Pancreas (tissue), 10 donors: ENCODE data around the gene MBIP. TPM values are rescaled to one million over a fixed set of nuclear protein-coding genes. Genes with fewer than 3 reads are reported as not detected.

ENCODE experiments used
- ATAC-seq, 4 donors: fragments of 200-7000 bp; cut with Tn5 transposase; one replicate each; pipeline versions ENCODE4 v1.8.0 to v1.9.1; 2020; ENCODE audit warnings: mild to moderate bottlenecking in 4 of 4, moderate library complexity in 4 of 4
- DNase-seq, 6 donors: peaks; one replicate each; pipeline ENCODE4 v3.0.0-alpha.2; 2020
- FAIRE-seq: peaks from 2 replicates; lab custom pipeline; 2012; peaks lifted over from hg19 to GRCh38; lab: Jason Lieb, UNC
- H3K27ac ChIP-seq, 4 donors: fragments of 200-600 bp; sonication (generic); 1 replicate in 3 of 4; 2 replicates in 1 of 4; pipeline versions ENCODE4 v1.5.0 to v1.8.0; 2020
- H3K27me3 ChIP-seq, 4 donors: fragments of 200-600 bp; one replicate each; pipeline ENCODE4 v1.8.0; 2021
- H3K36me3 ChIP-seq, 3 donors: fragments of 200-600 bp; sonication (generic) in 1 of 3; one replicate each; pipeline versions ENCODE4 v1.5.0 to v1.8.0; 2020 to 2021
- H3K4me1 ChIP-seq, 3 donors: fragments of 200-600 bp; one replicate each; pipeline ENCODE4 v1.8.0; 2021
- H3K4me3 ChIP-seq, 4 donors: fragments of 200-600 bp; sonication (generic) in 2 of 4; one replicate each; pipeline versions ENCODE4 v1.5.0 to v1.8.0; 2020 to 2021
- H3K9me3 ChIP-seq, 4 donors: fragments of 200-600 bp; one replicate each; pipeline ENCODE4 v1.8.0; 2021
- WGBS, 2 donors: extraction: QIAGEN DNeasy Blood & Tissue Kit; methylation state at CpG; one replicate each; pipeline ENCODE4 v1.1.7; 2013; 5-methylcytosine and 5-hydroxymethylcytosine counted together
- intact Hi-C, 3 donors: fragments of 100-400 bp; cut with DNase I; formaldehyde crosslinking; loops; one replicate each; pipeline versions ENCODE4 v1.11.1 to v1.14.2; 2022
- polyA plus RNA-seq, 2 donors: library from polyadenylated mRNA; stranded (reverse); fragments of 200-250 nt; gene quantifications; one replicate each; pipeline ENCODE4 v1.2.3, GENCODE V29; 2013
- total RNA-seq, 6 donors: library from RNA; stranded (reverse); fragmentation: NEBNext Ultra II Directional in 4 of 6; extraction: Animal tissue kit (Norgen Biotek cat#: 25700) in 4 of 6; gene quantifications; one replicate each; pipeline versions ENCODE4 v1.2.1 to v1.2.4, GENCODE V29; 2021 to 2023
- TF ChIP-seq, protein P1 (sequence below), 4 donors: fragments of 200-600 bp; sonication (generic) in 3 of 4; IDR thresholded peaks; one replicate each; pipeline versions ENCODE4 v1.5.0 to v1.8.0; 2021; ENCODE audit warnings: antibody characterized with exemption in 4 of 4
- donor health status: healthy with polysubstance abuse.
- donor health status: DM: no; HTN: no; CAD: no; lungs with moderate emphysema.
- donor health status: DM: no; HTN: no; CAD: no.
- donor health status: control.
- donor health status: control.
- donor health status: Bipolar disorder and iron deficiency.
- donor health status: DM: yes; HTN: yes; CAD: no.
- donor health status: DM: no; HTN: no; CAD: no.
- donor health status: DM: no; HTN: no; CAD: no.
- donor health status: DM: yes; HTN: yes; CAD: no.

Gene MBIP
- total and polyA plus RNA-seq, 8 donors = 6.0 to 15.0 (median 9.0) TPM

DNA sequence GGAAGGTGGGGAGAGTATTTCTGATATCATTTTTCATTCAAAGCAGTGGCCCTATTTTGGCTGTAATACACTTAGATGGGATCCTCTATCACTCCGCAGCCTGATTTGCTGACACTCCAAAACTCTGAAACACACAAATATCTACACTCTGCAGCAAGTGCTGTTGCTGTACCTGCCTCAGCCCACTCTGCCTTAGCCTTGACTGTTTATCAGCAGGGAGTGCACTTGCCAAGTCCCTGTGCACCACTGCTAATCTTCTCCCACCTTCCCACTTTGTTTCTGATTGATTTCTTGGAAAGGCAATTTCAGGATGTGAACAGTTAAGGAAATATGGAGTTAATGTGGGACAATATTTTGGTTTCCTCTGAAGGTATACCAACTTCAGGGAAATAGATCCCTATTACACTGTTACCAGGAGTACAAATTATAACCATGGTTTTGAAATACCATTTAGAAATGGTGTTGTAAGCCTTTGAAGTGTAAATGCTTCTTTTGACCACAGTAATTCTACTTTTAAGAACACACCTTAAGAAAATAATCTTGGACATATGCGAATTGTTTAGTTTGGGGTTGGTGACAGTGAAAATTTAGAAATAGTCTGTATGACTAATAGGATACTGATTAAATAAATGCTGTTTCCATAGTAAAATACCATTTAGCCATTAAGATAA is 59.3 kb downstream of the MBIP start:
- Histone ChIP-seq H3K9me3 (no peaks in the 10 kb centered on the region), H3K27me3 (peaks cover 0 to 11% (median 0%) of the 10 kb centered on the region in 4 donors), H3K4me1 (no peaks in the 10 kb centered on the region), H3K36me3 (no peaks in the 10 kb centered on the region), H3K4me3 (no peak overlapping the region), H3K27ac (no peak overlapping the region)
- FAIRE-seq (no peak), ATAC-seq (no peak), DNase-seq (no peak)
- intact Hi-C loops = no loop called here
- 70 to 77% methylated on average over 2 of the region's 2 CpGs for WGBS, 2 donors
- TF ChIP-seq, protein P1, sequence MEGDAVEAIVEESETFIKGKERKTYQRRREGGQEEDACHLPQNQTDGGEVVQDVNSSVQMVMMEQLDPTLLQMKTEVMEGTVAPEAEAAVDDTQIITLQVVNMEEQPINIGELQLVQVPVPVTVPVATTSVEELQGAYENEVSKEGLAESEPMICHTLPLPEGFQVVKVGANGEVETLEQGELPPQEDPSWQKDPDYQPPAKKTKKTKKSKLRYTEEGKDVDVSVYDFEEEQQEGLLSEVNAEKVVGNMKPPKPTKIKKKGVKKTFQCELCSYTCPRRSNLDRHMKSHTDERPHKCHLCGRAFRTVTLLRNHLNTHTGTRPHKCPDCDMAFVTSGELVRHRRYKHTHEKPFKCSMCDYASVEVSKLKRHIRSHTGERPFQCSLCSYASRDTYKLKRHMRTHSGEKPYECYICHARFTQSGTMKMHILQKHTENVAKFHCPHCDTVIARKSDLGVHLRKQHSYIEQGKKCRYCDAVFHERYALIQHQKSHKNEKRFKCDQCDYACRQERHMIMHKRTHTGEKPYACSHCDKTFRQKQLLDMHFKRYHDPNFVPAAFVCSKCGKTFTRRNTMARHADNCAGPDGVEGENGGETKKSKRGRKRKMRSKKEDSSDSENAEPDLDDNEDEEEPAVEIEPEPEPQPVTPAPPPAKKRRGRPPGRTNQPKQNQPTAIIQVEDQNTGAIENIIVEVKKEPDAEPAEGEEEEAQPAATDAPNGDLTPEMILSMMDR (IDR thresholded peaks at IDR 0.05) = no peak

DNA sequence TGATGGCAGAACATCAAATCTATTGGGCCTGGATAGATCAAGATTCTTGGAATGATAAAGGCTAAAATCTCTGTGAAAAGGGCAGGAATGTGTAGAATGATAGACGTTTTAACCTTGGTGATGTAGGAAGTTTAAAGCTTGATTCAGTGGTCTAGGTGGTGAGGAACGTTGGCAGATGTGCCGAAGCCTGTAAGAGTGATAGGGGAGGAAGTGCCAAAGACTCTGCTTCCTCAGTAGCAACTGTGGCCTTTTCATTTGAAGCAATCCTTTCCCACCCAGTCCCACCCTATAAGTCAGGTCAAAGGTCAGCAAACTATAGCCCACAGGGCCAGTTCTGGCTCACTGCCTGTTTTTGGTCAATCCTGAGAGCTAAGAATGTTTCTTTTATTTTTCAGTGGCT is 62.2 kb downstream of the MBIP start:
- DNase-seq (no peak), ATAC-seq (no peak), FAIRE-seq (no peak)
- intact Hi-C loops = no loop called here
- H3K36me3 ChIP-seq = no peaks in the 10 kb centered on the region
- TF ChIP-seq, protein P1 (IDR thresholded peaks at IDR 0.05) = no peak
- peaks cover 0 to 5% (median 0%) of the 10 kb centered on the region in 4 donors for H3K27me3 ChIP-seq
- no peak overlapping the region for H3K4me3 ChIP-seq
- no peaks in the 10 kb centered on the region for H3K9me3 ChIP-seq
- H3K27ac ChIP-seq = no peak overlapping the region
- no peaks in the 10 kb centered on the region for H3K4me1 ChIP-seq
- WGBS, 2 donors = 49 to 65% methylated on average over 3 of the region's 3 CpGs

DNA sequence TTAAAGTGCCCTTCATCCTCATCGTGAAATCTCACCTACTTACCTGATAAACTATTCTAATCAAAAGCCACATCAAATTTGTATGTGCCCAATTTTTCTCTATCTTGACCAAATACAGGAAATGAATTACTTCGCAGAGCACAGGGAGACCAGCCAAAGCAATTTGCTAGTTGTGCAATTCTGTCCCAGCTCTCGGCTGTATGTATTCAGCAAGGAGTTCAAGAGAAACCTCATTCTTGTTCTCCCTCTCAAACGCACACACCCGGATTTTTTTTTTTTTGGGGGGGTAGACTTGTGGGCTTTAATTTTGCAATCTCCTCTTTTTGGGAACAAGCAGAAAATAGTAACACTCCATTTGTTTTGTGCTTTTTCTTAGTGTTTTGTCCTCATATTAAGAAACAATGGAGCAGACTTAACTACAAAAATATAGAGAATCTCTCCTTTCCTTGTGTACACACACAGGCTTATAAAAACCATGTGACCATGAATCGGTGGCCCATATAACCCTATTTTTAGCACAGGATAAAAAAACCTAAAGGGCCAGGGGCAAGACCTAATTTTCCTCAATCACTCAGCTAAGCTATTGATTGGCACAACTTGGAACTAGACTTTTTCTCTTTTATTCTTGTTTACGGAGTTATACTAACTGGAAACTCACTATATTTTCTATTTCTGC is 64.2 kb downstream of the MBIP start:
- no peak for DNase-seq
- H3K9me3 ChIP-seq = no peaks in the 10 kb centered on the region
- H3K4me3 ChIP-seq = no peak overlapping the region
- 16 to 18% methylated on average over 7 of the region's 7 CpGs for WGBS, 2 donors
- TF ChIP-seq, protein P1 (IDR thresholded peaks at IDR 0.05) = no peak
- FAIRE-seq = no peak
- intact Hi-C loops = no loop called here
- no peaks in the 10 kb centered on the region for H3K27me3 ChIP-seq
- no peaks in the 10 kb centered on the region for H3K4me1 ChIP-seq
- peak in 3 of 4 donors; percentile 67 to 73 (median 73) for ATAC-seq
- no peaks in the 10 kb centered on the region for H3K36me3 ChIP-seq
- H3K27ac ChIP-seq = no peak overlapping the region

DNA sequence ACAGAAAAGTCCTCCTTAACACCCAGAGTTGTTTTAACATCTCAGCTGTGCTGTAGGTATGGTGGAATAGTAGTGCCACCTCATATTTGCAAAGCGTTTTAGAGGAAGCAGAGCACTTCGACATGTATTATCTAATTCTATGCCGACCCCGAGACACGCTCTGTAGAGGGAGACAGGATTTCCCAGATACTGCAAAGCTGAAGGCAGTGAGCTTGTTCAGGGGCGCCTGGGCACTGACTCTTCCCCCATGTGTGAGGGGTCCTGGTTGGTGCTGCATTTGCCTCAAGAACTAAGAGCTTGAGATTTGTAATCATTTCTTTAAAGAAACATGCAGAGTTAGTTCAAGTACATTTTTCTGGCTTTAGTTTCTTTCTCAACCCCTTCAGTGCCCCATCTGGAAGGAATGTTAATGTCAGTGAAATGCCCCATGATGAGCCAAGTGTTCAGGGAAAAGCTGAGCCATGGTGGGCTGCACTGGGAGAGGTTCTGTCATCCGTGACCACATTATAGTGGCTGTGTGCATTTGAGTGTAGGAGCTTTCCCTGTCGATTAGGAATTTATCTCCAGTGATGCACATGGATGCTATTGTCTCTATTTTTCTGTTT is 66.3 kb downstream of the MBIP start:
- no peaks in the 10 kb centered on the region for H3K4me1 ChIP-seq
- no peak for FAIRE-seq
- H3K27me3 ChIP-seq = no peaks in the 10 kb centered on the region
- H3K27ac ChIP-seq = no peak overlapping the region
- DNase-seq = no peak
- no peak for ATAC-seq
- TF ChIP-seq, protein P1 (IDR thresholded peaks at IDR 0.05) = no peak
- H3K4me3 ChIP-seq = no peak overlapping the region
- H3K36me3 ChIP-seq = no peaks in the 10 kb centered on the region
- intact Hi-C loops = no loop called here
- no peaks in the 10 kb centered on the region for H3K9me3 ChIP-seq
- 56 to 75% methylated on average over 8 of the region's 8 CpGs for WGBS, 2 donors

Other genes with a start within 250 kb of the MBIP start
- not detected for gene PTCSC3, start 143.9 kb downstream of the MBIP start, total RNA-seq
- not detected for gene PTCSC3, start 143.9 kb downstream of the MBIP start, polyA plus RNA-seq
- under 1 TPM in 1 of 6 donors, not detected in 5; 0.25 TPM for gene NKX2-1, start 199.6 kb upstream of the MBIP start, total RNA-seq
- gene NKX2-1, start 199.6 kb upstream of the MBIP start, polyA plus RNA-seq = not detected